HG03558 (cell line): ENCODE results near the gene PRDM16.

Source experiments
- ATAC-seq: cut with Tn5 transposase; IDR thresholded peaks from one replicate; pipeline ENCODE4 v1.9.1; 2021; ENCODE audit warnings: moderate number of reproducible peaks; ENCODE audit not compliant: unreplicated experiment; ENCODE audit errors: extremely low read depth

Gene PRDM16

GRCh38 chr1:3320246-3321152 is 251.5 kb downstream of the PRDM16 start:
- ATAC-seq, result no peak

DNA sequence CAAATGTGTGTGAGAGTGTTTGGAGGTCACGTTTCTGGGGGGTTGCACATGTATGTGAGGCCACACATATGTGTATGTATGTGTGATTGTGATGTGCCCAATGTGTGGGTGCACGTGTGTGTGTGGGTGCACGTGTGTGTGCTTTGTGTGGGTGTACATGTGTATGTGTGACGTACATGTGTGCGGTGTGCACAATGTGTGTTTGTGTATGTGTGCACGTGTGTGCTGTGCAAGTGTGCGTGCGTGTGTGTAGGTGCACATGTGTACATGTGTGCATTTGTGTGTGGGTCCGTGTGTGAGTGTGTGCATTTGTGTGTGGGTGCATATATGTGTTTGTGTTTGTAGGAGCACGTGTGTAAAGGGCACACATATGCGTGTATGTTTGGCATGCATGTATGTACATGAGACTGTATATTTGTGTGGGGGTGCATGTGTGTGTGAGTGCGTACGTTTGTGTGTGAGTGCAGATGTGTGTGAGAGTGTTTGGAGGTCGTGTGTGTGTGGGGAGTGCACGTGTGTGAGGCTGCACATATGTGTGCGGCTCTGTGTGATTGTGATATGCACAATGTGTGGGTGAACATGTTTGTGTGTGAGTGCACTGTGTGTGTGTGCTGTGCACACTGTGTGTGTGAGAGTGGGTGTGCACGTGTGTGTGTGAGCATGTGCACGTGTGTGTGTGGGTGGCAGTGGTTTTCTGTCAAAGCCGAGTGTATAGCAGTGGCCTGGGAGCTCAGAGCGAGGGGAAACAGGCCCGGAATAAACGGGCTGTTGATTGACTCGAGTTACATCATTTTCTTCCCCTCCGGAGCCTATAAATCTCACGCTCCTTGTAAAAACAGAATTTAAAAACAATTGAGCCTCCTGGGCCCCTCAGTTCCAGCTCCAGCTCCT is 252.8 kb downstream of the PRDM16 start:
- ATAC-seq, result no peak

DNA sequence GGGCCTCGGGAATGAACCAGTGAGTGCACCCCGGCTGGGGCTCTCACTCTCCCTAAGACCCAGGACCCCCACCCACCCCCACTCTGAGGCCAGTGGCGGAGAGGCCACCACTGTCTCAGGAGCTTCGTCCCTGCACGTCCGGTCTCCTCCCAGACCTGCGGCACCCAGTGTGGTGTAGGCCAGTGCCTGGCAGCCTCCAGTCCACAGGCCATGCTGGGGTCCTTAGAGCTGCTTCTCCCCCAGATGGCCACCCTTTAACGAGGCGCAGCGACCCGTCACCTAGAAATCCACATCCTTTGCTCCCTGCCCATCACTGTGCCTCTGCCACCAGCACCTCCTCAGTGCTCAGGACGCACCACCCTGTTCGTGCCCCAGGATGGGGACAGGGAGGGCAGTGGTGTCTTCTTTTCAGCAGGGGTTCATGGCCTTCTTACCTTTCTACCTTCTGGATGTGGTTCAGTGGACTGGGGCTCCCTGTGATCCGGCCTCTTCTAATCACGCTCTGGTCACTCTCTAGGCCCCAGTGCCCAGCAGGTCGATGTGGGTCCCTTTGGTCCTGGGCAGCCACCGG is 253.5 kb downstream of the PRDM16 start:
- no peak for ATAC-seq

DNA sequence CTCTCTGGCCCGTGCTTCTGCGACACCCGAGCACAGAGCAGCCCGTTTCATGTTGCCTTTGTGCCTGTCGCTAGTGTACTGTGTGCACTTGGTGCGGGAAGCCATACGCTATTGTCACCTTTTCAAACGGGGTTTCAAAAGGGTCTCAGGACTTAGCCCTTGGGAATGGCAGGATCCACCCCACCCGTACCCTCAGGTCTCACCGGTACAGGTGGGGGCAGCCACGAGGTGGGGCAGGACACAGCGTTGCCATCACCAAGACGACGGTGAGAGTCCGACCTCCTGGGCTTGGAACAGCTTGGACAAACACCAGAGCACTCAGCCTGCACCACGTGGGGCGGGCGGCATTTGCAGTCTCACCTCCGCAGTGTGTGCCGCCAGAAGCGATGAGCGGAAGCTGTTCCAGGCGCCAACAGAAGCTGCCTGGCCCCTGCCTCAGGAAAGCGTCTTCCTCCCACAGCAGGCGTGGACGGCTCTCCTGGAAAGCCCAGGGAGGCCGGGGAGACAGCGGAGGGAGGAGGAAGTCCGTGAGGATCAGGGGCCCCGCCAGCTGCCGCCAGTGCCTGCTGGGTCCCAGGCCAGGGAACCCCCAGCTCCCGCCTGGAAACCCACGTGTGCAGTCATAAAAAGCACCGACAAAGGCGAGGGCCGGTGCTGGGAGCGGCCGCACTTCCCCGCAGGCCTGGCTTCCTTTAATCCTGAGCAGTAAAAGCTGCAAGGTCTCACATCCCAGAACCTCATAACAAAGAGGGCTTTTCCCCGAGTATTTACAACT is 254.2 kb downstream of the PRDM16 start:
- ATAC-seq, result no peak

GRCh38 chr1:3323796-3324703 is 255.0 kb downstream of the PRDM16 start:
- no peak for ATAC-seq

GRCh38 chr1:3324704-3325535 is 255.9 kb downstream of the PRDM16 start:
- ATAC-seq, result no peak

- ATAC-seq, result no peak
Measured at GRCh38 chr1:3326516-3327388, 257.7 kb downstream of the PRDM16 start.

DNA sequence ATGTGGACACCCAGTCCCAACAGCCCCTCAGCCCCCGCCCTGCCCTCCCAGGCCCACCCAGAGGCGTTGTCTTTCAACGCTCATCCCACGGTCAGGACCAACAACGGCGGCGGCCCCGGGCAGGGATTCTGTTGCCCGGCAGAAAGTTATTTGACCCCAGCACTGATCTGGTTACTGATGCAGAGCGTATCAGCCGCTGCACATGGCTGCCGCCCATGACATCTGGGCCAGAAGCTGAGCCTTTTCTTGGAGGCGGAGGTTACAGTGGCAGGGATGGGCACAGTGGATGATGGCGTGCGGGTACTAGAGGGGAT is 258.3 kb downstream of the PRDM16 start:
- no peak for ATAC-seq

DNA sequence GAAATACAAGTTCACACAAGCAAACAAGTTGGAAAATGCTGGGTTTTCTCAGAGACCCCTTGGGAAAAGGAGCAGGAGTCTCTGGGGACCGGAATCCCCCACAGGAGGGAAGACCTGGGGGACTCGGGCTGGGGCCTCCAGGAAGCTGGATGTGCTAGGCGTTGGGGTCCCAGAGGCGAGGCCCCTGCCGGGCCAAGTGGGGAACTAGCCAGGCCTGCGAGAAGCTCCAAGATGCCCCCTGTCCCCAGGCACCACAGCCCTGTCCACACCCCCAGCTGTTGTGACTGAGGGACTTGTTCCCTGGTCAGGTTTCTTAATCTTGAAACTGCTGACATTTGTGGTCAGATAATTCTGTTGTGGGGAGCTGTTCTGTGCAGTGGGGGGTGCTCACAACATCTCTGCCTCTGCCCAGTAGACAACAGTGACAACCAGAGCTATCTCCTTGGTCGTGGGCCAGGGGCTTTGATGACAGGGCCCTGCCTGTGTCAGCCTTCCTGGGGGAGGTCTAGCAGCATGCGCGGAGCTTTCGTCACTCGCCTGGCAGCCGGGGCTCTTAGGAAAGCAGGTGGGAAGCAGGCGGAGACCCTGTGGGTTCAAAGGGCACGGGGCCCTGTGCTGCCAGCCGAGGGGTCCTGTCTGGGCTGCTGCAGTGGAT is 259.1 kb downstream of the PRDM16 start:
- no peak for ATAC-seq

- no peak for ATAC-seq
Measured at GRCh38 chr1:3329640-3330281, 260.8 kb downstream of the PRDM16 start.

GRCh38 chr1:3330771-3331245 is 261.8 kb downstream of the PRDM16 start:
- ATAC-seq, result no peak

GRCh38 chr1:3331564-3331963 is 262.6 kb downstream of the PRDM16 start:
- no peak for ATAC-seq

DNA sequence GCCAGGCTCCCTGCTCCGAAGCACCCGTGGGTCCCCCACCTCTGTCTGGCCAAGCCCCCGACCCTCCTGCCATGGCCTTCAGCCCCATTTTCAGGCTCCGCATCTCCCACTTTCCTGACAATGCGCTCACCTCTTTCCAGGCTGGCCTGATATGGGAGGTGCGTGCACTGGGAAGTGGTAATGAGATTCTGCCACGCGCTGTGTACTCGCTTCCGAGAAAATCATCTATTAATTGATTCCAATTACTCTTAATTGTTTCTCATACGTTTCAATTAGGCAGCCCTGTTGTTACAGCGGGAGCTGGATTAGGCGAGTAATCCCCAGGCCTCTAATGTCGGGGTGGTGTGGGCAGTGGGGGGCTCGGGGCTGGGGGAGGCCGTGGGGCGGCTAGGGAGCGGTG is 263.0 kb downstream of the PRDM16 start:
- ATAC-seq, result no peak

GRCh38 chr1:3332662-3333061 is 263.7 kb downstream of the PRDM16 start:
- ATAC-seq, result no peak

- ATAC-seq, result no peak
Measured at GRCh38 chr1:3333903-3334302, 264.9 kb downstream of the PRDM16 start.

DNA sequence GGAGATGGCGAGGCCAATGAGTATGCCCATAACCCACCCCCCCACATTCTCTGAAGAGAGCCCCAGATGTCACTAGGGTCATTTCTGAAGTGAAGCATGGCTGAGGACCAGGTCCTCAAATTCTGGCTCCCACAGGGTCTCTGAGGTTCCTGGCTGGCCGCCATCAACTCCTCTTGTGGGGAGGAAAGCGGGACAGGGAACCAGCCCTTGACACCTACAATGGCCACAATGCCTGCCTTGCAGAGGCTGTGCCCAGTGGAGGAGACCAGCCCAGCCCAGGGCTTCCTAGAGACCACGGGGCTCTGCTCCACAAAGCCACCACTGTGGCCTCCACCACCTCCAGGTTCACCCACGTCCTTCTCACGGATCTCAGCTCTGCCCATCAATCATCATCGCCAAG is 265.4 kb downstream of the PRDM16 start:
- no peak for ATAC-seq
